ENCODE data around the gene PRR23A. TPM values are rescaled to one million over a fixed set of nuclear protein-coding genes. Genes with fewer than 3 reads are reported as not detected.

PRR23A gene
- total and polyA plus RNA-seq, 2 of the 4 experiments (the other 2 are of a cell fraction), result not detected

- Histone ChIP-seq H3K9me1 (ENCODE audit: insufficient read depth, low read length) (no peaks in the 10 kb centered on the region), H3K79me1 (ENCODE audit: low read depth in 1 of 2, low read length in 2 of 2) (no peaks in the 10 kb centered on the region), H3K18ac (ENCODE audit: low read depth, low read length) (no peak overlapping the region), H3K4me1 (ENCODE audit: control insufficient read depth, insufficient read depth, low read length) (no peaks in the 10 kb centered on the region), H2BK20ac (ENCODE audit: low read depth, low read length) (no peak overlapping the region), H3K9ac (ENCODE audit: low read depth, low read length) (no peak overlapping the region), H4K8ac (ENCODE audit: low read depth in 2 of 2, low read length in 2 of 2) (no peak overlapping the region), H2AK9ac (replicated peaks; ENCODE audit: low read depth, low read length, poor library complexity) (no peak overlapping the region), H3K56ac (ENCODE audit: extremely low read depth, insufficient read depth, low read length) (no peak overlapping the region), H3K4me3 (ENCODE audit: insufficient read depth, low read depth, low read length) (no peak overlapping the region), H3K27me3 (ENCODE audit: control insufficient read depth, insufficient read depth, low read length) (no peaks in the 10 kb centered on the region), H3K4ac (ENCODE audit: low read depth, low read length) (no peak overlapping the region), H3K27ac (ENCODE audit: insufficient read depth, low read length) (no peak overlapping the region), H3K36me3 (ENCODE audit: control insufficient read depth, insufficient read depth, low read length) (no peaks in the 10 kb centered on the region), H2BK120ac (ENCODE audit: low read depth, low read length) (no peak overlapping the region), H3K23ac (ENCODE audit: low read depth, low read length) (no peak overlapping the region), H4K91ac (ENCODE audit: insufficient read depth, low read depth, low read length) (no peak overlapping the region), H2AK5ac (ENCODE audit: low read depth, low read length) (no peak overlapping the region), H4K20me1 (ENCODE audit: insufficient read depth, low read length) (no peaks in the 10 kb centered on the region), H3K9me3 (ENCODE audit: control insufficient read depth, insufficient read depth, low read length) (peaks cover 5% of the 10 kb centered on the region; the same call in 1 of the 2 replicates), H3K4me2 (ENCODE audit: low read depth, low read length) (no peak overlapping the region), H4K5ac (ENCODE audit: low read depth, low read length) (no peak overlapping the region), H2BK15ac (ENCODE audit: low read depth, low read length) (no peak overlapping the region), H2BK5ac (ENCODE audit: low read depth, low read length, poor library complexity, severe bottlenecking) (no peak overlapping the region), H3K14ac (replicated peaks; ENCODE audit: low read depth, low read length) (no peak overlapping the region), H2AFZ (replicated peaks; ENCODE audit: low read length, poor library complexity) (no peak overlapping the region)
- BruUV-seq (replicated peaks), result no TSS peak
- CTCF ChIA-PET, result no interaction called here
- intact Hi-C loops (cut with micrococcal nuclease) (no loop called here), in situ Hi-C loops (cut with MboI; ENCODE audit: low sequenced_read_pairs) (no loop called here), dilution Hi-C loops (cut with HindIII; ENCODE audit: low sequenced_read_pairs, unreplicated experiment) (no loop called here)
- TF ChIP-seq MAZ (IDR thresholded peaks at IDR 0.05; ENCODE audit: borderline replicate concordance, low read depth, low read length), result no peak
- DNase-seq, result no peak
- 61% methylated on average over 40 of the region's 81 CpGs; no CpG with 5 or more reads in 1 of the 2 experiments for WGBS, 2 experiments (ENCODE audit: extremely low coverage in 2 of 2, insufficient read length in 1 of 2)
- ATAC-seq (ENCODE audit: low read depth), result no peak
- POLR2A ChIA-PET (ENCODE audit: unreplicated experiment), result no interaction called here
Measured at GRCh38 chr3:139020036-139020867, 14.2 kb upstream of the PRR23A start.
